H7 (cell line): ENCODE data around the gene MICALL2. TPM values are rescaled to one million over a fixed set of nuclear protein-coding genes. Genes with fewer than 3 reads are reported as not detected.

Experiments used
- DNase-seq: peaks from one replicate; pipeline ENCODE4 v3.0.0; 2012
- H3K27me3 ChIP-seq: 2 replicates; pipeline ENCODE4 v1.6.0; 2011; ENCODE audit warnings: mild to moderate bottlenecking, low read length; ENCODE audit not compliant: control insufficient read depth, insufficient read depth
- H3K36me3 ChIP-seq: replicated peaks from 2 replicates; pipeline ENCODE4 v1.5.1; 2011; ENCODE audit warnings: low read length; ENCODE audit not compliant: control insufficient read depth, insufficient read depth
- H3K4me3 ChIP-seq: 2 replicates; pipeline ENCODE4 v1.5.1; 2011; ENCODE audit warnings: low read depth, mild to moderate bottlenecking, control low read depth, low read length, moderate library complexity; ENCODE audit not compliant: insufficient read depth
- total RNA-seq: library from RNA; depleted of rRNA; stranded (reverse); fragments of >200 nt; shearing (Covaris generic); gene quantifications from 2 replicates; pipeline ENCODE4 v1.2.3, GENCODE V29; 2014

Gene MICALL2
- total RNA-seq, 1 experiment from 2014 or later = 7.6 TPM

DNA sequence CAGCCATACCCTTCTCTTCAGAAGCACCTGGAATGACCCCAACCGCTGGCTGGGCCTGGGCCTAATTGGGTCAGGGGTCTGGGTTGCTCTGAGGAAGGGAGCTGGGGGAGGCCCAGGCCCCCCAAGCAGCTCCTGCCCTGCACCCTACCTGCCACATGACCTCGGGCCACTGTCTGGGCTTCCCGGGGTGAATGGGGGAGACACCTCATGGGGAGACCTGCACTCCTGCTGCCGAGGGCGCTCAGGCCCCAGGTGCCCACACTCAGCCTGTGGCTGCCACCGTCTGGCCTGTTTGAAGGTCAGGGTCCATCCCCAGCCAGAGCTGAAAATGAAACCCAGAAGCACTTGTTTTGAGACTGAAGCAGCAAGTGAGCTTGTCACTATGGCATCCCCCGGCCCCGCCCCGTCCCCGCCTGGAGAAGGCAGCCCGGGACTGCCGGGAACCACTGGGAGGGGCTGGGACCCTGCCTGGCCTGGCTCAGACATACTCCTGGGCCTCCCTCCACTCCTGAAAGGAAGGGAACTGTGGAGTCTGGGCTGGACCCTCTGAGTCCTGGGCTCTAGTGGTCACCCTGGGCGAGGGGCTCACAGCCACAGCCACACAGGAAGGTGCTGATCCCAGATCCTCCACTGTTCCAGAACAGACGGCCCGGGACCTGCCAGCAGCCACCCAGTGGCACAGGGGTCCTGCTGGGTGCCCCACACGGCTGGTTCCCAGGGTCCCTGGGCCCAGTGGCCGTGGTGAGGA lies 7.4 kb upstream of the MICALL2 start:
- H3K36me3 ChIP-seq = peaks cover 3% of the 10 kb centered on the region
- no peak overlapping the region for H3K4me3 ChIP-seq
- H3K27me3 ChIP-seq = no peaks in the 10 kb centered on the region
- peak; percentile 96 for DNase-seq

DNA sequence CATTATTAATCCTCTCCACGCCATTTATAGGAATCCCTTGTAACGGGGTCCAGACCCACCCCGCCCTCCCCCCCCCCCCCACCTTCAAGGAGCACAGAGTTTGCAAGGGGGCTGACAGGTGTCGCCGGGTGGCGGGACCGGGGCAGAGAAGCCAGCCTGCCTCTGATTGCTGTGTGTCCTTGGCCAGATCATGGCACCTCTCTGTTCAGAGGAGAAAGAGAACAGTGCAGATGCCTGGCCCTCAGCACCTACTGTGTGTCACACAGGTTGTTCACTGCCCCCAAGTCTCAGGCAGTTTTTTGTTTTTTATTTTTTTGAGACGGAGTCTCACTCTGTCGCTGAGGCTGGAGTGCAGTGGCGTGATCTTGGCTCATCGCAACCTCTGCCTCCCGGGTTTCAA lies 5.4 kb upstream of the MICALL2 start:
- H3K36me3 ChIP-seq = no peaks in the 10 kb centered on the region
- no peak overlapping the region for H3K4me3 ChIP-seq
- no peaks in the 10 kb centered on the region for H3K27me3 ChIP-seq
- no peak for DNase-seq

DNA sequence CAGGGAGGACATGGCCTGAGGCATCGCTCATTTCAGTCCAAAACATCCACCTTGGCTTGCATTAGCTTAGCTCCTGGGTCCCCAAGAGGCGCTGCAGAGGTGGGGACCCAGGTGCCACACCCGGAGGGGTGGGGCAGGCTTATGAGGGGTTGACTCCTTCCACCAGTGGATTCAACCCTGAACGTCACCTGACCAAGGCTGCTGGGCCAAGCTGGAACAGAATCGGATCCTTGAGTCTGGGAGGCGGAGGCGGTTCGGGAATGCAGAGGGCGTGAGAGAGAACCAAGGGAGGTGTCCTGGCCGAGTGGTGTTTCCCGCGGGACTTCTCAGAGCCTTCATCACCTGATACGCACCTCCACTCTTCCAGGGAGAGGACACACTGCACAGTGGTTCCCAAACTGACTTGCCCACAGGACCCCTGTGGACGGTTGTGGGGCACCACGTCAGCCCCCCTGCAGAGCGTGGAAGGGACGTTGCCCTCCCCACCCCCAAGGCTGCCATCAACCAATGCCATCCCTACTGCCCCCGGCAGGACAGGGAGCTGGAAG lies 4.5 kb upstream of the MICALL2 start:
- Histone ChIP-seq H3K36me3 (no peaks in the 10 kb centered on the region), H3K27me3 (no peaks in the 10 kb centered on the region), H3K4me3 (no peak overlapping the region)
- DNase-seq = no peak

DNA sequence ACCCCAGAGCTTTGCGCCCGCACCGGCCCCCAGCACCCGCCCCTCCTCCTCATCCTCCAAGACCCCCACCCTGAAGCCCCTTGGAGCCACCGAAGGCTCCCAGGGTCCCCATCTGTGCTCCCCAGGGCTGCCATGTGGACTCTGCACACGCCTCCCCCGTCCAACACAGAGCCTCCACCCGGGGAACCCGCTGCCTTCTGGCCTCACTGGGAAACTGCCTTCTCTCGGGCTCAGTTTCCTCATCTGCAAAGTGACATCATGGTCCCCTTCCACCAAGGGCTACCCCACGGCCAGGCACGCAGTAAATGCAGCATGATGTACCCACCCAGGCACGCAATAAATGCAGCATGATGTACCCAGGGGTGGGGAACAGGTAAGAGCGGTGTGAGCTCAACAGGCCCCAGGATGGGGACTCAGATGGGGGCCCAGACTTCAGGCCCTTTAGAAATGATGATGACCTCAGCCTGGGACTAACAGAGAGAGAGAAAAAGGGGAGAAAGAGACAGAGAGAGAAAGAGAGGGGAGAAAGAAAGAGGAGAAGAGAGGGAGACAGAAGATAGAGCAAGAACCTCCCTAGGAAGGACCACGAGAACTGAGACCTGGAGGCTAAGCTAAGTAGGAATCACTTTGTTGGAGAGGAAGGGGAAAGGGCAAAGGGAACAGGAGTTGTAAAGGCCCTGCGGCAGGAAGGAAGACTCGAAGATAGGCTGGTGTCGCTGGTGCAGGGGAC lies 2.5 kb upstream of the MICALL2 start:
- Histone ChIP-seq H3K36me3 (no peaks in the 10 kb centered on the region), H3K27me3 (no peaks in the 10 kb centered on the region), H3K4me3 (no peak overlapping the region)
- DNase-seq = no peak

DNA sequence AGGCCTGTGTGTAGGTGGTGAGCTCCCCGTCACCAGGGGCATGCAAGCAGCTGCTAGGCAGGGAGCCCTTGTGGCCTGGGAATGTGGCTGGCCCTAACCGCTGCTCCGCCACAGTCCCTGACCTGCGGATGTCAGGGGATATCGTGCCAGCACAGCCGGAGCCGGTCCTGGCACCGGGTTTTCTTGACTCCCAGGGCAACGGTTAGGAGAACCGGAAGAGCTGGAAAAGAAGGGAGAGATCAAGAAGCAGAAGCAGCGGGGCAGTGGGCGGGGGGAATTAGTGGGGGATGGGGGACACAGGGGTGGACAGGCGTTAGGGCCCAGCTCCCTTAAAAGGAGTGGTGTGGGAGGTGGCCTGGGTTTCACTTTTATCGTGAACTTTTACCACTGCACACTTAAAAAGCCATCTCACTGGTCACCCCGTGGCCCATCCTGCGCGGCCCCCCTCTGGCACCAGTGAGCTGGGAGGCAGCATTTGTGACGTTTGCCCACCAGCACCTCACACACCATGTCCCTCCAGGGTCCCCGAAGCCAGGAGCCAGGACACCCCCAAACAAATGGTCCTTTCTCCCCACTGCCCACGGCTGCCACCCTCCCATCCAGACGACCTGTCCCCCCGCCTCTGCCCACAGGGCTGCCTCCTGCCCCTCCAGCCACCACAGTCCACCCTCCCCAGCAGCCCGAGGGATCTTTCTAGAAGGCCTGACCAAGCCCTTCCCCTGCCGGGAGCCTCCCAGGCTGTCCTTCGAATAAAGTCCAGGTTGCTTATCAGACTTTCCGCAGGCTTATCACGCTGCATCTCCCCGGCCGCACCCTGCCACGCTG lies 1.8 kb upstream of the MICALL2 start:
- no peak overlapping the region for H3K4me3 ChIP-seq

DNA sequence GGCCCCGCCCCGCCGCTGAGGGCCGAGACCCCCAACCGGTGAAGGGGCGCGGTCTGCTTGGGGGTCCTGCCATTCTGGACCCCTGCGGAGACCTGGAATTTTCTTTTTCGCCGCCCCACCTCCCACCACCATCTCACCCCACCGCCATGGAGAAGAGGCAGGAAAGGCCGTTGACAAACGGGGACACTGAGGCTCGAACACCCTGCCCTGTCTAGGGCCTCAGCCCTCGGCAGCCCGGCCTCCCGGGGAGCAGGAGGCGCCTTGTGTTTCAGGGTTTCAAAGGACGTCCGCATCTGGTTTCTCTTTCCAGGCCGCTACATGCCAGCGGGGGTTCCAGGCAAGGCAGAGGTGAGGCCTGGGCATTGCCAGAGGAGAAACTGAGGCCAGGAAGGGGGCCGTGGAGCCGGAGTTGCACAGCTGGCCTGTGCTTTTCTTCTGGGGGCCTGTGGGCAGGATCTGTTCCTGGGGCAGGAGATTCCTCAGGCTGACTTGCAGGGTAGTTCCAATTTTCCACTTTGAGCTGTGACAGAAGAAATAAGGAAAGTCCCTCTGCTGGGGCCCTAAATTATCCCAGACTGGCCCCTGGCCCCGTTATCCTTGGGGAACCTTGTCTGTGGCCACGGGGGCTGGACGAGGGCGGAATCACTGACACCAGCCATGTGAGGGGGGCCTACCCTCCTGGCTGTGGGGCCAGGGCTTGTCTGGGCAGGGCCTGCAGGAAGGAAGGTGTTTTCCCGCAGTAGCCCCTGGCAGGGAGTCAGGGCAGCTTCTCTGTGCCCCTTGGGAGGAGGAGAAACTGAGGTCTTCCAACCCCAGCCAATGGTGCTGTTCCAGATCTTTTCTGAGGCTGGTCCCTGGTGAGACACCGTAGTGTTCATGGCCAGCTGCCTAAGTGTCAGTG lies 900 bp upstream of the MICALL2 start:
- peak; percentile 73 for DNase-seq
- Histone ChIP-seq H3K36me3 (no peaks in the 10 kb centered on the region), H3K27me3 (no peaks in the 10 kb centered on the region), H3K4me3 (peak overlapping the region; percentile 41)

More for the DNA sequence above, 1.8 kb upstream of the MICALL2 start:
- DNase-seq = peak; percentile 93
- no peaks in the 10 kb centered on the region for H3K36me3 ChIP-seq
- H3K27me3 ChIP-seq = no peaks in the 10 kb centered on the region

DNA sequence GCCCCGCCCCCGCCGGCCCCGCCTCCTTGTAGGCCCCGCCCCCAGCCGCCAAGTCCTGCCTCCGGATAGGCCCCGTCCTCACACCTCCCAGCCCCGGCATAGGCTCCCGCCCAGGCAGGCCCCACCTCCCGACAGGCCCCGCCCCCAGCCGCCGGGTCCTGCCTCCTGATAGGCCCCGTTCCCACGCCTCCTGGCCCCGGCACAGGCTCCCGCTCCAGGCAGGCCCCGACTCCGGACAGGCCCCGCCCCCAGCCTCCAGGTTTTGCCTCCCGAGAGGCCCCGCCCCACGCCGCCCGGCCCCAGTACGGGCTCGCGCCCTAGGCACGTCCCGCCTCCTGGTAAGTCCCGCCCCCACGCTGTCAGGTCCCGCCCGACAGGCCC lies 232 bp upstream of the MICALL2 start:
- peak; percentile 100 for DNase-seq
- H3K27me3 ChIP-seq = no peaks in the 10 kb centered on the region

DNA sequence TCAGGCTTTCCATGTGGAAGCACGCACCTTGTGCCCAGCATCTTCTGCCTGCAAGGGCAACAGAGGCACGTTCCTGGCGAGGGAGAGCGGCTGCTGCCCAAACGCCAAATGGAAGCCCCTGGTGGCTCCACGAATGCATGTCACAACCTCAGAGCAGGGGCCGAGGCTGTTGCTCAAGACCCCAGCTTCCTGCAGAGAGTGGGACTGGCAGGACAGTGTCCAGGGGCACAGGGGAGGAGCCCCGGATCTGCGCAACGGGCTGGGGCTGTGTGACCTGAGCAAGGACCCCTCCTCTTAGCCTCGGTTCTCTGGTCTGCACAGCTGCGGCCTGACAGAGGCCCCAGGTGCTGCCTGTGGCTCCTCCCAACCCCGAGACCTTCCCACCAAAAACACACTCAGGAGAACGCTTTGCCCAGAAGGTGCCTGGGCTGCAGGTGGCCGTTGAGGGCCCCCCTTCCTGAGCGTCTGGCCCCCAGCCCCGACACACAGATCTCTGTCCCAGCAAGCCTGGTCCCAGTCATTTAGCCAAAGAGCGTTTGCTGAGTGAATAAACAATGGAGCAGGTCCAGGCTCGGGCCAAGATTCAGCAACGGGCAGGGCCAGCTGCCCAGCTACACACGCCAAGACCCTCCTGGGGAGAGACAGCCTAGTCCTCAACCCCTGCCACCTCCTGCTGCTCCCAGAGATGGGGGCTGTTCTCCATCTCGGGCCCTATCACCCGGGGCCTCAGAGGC lies 1.2 kb downstream of the MICALL2 start:
- peak; percentile 75 for DNase-seq
- Histone ChIP-seq H3K36me3 (no peaks in the 10 kb centered on the region), H3K4me3 (peak overlapping the region; percentile 76; the same call in 1 of the 2 replicates), H3K27me3 (no peaks in the 10 kb centered on the region)

More for the DNA sequence above, 232 bp upstream of the MICALL2 start:
- peak overlapping the region; percentile 76 for H3K4me3 ChIP-seq
- no peaks in the 10 kb centered on the region for H3K36me3 ChIP-seq

DNA sequence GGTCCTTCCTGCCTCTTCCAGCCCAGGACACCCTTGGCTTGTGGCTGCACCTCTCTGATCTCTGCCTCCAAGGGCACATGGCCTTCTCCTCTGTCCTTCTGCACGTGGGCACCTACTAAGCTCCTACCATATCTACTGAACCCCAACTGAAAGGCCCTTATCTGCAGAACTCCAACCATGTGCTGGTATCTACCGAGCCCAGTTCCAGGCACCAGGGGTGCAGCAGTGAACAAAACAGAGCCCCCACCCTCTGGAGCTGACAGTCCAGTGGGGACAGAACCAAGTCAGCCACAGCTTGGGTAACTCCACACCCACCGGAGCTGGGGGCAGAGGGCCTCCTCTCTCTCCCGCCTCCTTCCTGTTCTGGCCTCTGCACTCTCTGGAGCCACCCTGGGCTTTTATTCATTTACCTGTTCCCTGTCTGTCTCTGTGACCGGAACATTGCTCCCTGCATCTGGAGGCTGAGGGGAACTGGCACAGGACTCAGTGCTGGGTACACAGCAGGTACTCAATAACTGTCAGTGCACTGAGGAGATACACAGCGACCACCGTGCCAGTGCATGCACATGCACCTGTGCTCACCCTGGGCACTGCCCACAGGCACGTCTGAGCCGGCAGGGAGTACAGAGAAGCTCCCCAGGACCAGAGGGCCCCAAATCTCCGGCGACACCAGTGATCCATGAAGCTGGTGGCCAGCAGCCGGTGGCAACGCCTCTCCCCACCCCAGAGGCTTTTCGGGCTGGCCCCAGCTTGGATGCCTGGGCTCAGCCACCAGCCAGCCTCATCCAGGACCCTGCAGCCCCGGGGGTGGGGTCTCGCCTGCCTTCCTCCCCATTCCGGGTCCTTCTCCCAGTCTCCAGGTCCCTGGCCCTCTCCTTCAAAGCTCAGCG lies 2.0 kb downstream of the MICALL2 start:
- no peak overlapping the region for H3K4me3 ChIP-seq
- no peaks in the 10 kb centered on the region for H3K36me3 ChIP-seq
- no peak for DNase-seq
- H3K27me3 ChIP-seq = no peaks in the 10 kb centered on the region

DNA sequence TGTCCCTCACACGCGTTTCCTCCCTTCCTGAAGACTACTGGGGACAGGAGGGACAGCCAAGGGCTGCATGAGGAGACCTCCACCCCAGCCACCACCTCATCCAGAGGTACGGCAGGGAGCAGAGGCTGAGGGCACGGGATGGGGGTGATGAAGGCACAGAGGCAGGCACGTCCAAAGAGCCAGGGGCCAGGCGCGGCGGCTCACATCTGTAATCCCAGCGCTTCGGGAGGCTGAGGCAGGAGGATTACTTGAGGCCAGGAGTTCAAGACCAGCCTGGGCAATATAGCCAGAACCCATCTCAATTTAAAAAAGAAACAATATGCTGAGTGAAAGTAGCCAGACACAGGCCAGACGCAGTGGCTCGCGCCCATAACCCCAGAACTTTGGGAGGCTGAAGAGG lies 3.3 kb downstream of the MICALL2 start:
- no peak for DNase-seq
- Histone ChIP-seq H3K4me3 (no peak overlapping the region), H3K36me3 (no peaks in the 10 kb centered on the region), H3K27me3 (no peaks in the 10 kb centered on the region)

DNA sequence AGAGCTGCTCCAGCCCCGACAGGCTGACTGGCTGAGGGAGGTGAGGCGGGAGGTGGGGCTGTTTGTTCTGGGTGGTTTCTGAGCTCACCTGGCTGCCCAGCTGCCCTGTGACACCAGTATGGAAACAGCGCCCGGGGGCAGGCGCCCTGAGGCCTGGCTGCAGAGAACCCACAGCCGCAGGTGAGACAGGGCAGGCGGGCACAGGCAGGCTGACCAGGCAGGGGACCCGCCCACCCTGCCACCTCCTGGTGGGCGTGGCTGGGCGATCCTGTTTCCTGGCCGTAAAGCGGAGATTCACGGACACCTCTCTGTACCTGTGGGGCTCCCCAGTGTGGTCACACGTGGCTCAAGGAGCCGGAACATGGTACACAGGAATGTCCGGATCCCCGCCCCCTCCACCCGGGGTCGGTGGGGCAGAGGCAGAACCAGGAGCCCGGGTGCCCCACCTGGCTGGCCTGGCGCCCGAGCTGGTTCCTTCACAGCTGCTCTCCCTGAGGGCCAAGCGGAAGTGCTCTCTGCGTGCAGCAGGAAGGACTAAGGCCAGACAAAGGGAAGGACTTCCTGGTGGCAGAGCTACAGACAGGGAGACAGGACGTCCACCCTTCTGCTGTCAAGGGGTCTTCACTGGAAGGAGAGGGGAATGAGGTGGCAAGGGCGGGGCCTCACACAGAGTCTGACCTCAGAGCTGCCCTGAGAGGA lies 3.9 kb downstream of the MICALL2 start:
- no peaks in the 10 kb centered on the region for H3K36me3 ChIP-seq
- no peaks in the 10 kb centered on the region for H3K27me3 ChIP-seq
- H3K4me3 ChIP-seq = no peak overlapping the region
- peak; percentile 84 for DNase-seq

DNA sequence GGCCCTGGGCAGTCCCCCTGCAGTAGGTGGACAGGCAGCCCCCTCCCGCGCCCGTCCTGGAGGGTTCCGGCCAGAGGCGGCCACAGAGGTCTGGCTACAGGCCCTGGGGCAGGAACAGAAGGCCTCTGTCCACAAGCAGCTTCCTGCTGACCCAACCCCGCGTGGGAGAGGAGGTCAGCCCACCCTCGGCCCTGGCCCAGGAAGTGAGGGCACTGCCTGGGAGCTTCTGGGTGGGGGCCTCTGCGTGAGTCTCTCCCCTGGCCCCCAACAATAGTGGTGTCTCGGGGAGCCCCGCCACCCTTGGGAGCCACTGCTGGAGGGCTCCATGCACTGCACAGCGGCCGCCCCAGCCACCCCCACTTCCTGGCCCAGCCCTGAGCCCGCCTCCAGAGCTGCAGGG lies 4.7 kb downstream of the MICALL2 start:
- DNase-seq = peak; percentile 73
- Histone ChIP-seq H3K4me3 (no peak overlapping the region), H3K36me3 (no peaks in the 10 kb centered on the region), H3K27me3 (no peaks in the 10 kb centered on the region)
